Measurements from ENCODE around the gene SMIM35. TPM values are rescaled to one million over a fixed set of nuclear protein-coding genes. Genes with fewer than 3 reads are reported as not detected.

The SMIM35 gene
- total RNA-seq, 4 donors from 2014 or later, result not detected

DNA sequence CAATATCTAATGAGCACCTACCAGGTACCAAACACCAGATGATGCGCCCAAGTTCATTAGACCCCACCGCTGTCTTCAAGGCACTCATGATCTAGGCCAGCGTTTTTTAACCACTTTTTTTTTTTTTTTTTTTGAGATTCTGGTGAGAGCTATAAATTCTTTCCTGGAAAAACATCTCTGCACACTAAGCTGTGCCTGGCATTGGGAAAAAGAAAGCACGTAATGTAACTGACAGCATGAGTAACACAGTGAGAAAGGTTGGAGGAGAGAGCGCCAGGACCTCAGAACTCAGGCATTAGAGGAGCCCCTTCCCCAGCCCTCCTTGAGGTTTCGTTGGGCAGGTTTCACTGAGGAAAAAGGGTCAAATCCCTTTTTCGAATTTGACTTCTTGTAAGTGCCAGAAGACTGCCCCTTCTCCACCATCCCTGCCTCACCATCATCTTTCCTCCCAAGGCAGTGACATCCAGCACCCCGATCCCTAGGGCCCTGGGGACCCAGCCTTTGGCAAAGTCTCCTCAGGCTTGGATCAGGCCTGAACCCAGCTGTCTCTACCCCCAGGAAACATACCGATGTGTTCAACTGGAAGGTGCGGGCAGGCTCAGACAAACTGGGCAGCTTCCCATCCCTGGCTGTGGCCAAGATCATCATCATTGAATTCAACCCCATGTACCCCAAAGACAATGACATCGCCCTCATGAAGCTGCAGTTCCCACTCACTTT lies 26.1 kb upstream of the SMIM35 start:
- Histone ChIP-seq H3K27ac (no peak overlapping the region), H3K27me3 (peaks cover 6% of the 10 kb centered on the region), H3K4me1 (no peaks in the 10 kb centered on the region), H3K36me3 (no peaks in the 10 kb centered on the region), H3K9me3 (no peaks in the 10 kb centered on the region), H3K4me3 (no peak overlapping the region)
- WGBS, result 83% methylated on average over 11 of the region's 11 CpGs
- TF ChIP-seq EP300 (IDR thresholded peaks at IDR 0.05), result no peak
- TF ChIP-seq POLR2A (IDR thresholded peaks at IDR 0.05), result no peak
- TF ChIP-seq POLR2AphosphoS5 (IDR thresholded peaks at IDR 0.05), result no peak
- TF ChIP-seq CTCF (IDR thresholded peaks at IDR 0.05), result no peak
- DNase-seq (ENCODE audit: low spot score in 2 of 2), result no peak

DNA sequence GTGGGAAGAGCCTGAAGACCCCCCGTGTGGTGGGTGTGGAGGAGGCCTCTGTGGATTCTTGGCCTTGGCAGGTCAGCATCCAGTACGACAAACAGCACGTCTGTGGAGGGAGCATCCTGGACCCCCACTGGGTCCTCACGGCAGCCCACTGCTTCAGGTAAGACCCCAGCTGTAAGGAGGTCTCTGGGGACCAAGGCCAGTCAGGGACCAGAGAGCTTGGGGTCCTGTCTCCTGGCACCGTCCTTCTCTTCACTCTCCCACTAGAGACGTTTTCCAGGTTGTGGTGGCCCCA lies 24.9 kb upstream of the SMIM35 start:
- no peak for DNase-seq (ENCODE audit: low spot score in 2 of 2)
- Histone ChIP-seq H3K27me3 (no peaks in the 10 kb centered on the region), H3K9me3 (no peaks in the 10 kb centered on the region), H3K27ac (no peak overlapping the region), H3K4me1 (no peaks in the 10 kb centered on the region), H3K36me3 (no peaks in the 10 kb centered on the region), H3K4me3 (no peak overlapping the region)
- 96% methylated on average over 3 of the region's 6 CpGs for WGBS
- TF ChIP-seq POLR2AphosphoS5 (IDR thresholded peaks at IDR 0.05) (no peak), CTCF (IDR thresholded peaks at IDR 0.05) (no peak), EP300 (IDR thresholded peaks at IDR 0.05) (no peak), POLR2A (IDR thresholded peaks at IDR 0.05) (no peak)

- Histone ChIP-seq H3K9me3 (no peaks in the 10 kb centered on the region), H3K27ac (no peak overlapping the region), H3K36me3 (no peaks in the 10 kb centered on the region), H3K4me1 (no peaks in the 10 kb centered on the region), H3K27me3 (no peaks in the 10 kb centered on the region), H3K4me3 (no peak overlapping the region)
- no peak for TF ChIP-seq POLR2A (IDR thresholded peaks at IDR 0.05)
- no peak for TF ChIP-seq POLR2AphosphoS5 (IDR thresholded peaks at IDR 0.05)
- TF ChIP-seq EP300 (IDR thresholded peaks at IDR 0.05), result no peak
- no peak for DNase-seq (ENCODE audit: low spot score in 2 of 2)
- 45% methylated on average over 8 of the region's 8 CpGs for WGBS
These were observed 24.4 kb upstream of the SMIM35 start for GRCh38 chr11:118111019-118111743.

DNA sequence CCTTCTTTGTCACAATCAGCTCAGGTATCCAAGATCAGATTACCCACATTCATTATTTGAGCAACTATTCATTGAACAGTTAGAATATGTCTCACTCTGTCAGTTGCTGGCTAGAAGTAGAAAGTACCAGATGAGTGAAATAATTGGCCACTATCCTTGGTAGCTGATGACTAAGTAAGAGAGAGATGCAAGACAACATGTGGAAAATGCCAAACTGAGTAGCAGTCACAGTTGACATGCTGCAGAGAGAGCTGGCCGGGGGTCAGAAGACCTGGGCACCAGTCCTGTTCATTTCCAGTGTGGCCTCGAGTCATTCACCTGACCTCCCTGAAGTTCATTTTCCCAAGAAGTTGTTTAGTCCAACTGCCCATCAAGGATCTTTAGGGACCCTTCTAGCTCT lies 22.5 kb upstream of the SMIM35 start:
- H3K36me3 ChIP-seq, result no peaks in the 10 kb centered on the region
- 70% methylated on average over 2 of the region's 2 CpGs for WGBS
- TF ChIP-seq POLR2AphosphoS5 (IDR thresholded peaks at IDR 0.05) (no peak), CTCF (IDR thresholded peaks at IDR 0.05) (no peak), EP300 (IDR thresholded peaks at IDR 0.05) (no peak), POLR2A (IDR thresholded peaks at IDR 0.05) (no peak)
- no peak for DNase-seq (ENCODE audit: low spot score in 2 of 2)
- H3K4me1 ChIP-seq, result no peaks in the 10 kb centered on the region
- H3K4me3 ChIP-seq, result no peak overlapping the region
- no peaks in the 10 kb centered on the region for H3K9me3 ChIP-seq
- H3K27me3 ChIP-seq, result no peaks in the 10 kb centered on the region
- no peak overlapping the region for H3K27ac ChIP-seq

DNA sequence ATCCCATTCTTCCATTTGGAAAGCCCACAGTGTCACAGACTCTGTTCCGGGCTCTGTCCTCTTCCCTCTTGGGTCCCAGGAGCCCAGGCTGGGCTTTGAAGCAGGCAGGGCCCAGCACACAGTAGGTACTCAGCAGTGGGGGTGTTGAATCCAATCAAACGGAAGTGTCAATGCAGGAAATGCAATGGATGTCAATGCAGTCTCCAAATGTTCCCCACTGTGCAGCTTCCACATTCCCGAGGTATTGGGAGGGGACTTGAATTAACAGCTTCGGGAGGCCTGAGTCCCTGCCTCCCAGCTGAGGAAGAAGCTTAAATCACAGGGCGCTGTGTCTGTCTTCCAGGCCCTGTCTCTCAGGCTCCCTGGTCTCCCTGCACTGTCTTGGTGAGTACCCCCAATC lies 21.8 kb upstream of the SMIM35 start:
- WGBS, result 90% methylated on average over 5 of the region's 5 CpGs

More for the DNA sequence above, 21.8 kb upstream of the SMIM35 start:
- H3K9me3 ChIP-seq, result no peaks in the 10 kb centered on the region
- H3K27ac ChIP-seq, result no peak overlapping the region
- H3K27me3 ChIP-seq, result no peaks in the 10 kb centered on the region
- no peak for TF ChIP-seq POLR2AphosphoS5 (IDR thresholded peaks at IDR 0.05)
- no peak for TF ChIP-seq EP300 (IDR thresholded peaks at IDR 0.05)
- TF ChIP-seq CTCF (IDR thresholded peaks at IDR 0.05), result no peak
- TF ChIP-seq POLR2A (IDR thresholded peaks at IDR 0.05), result no peak
- no peak for DNase-seq (ENCODE audit: low spot score in 2 of 2)
- H3K4me3 ChIP-seq, result no peak overlapping the region
- H3K36me3 ChIP-seq, result no peaks in the 10 kb centered on the region
- no peaks in the 10 kb centered on the region for H3K4me1 ChIP-seq
